IPS-NIHi7 (cell line): ENCODE measurements around the gene SOWAHB.
"Not testable (repeated sequence)": the region's sequence is repeated elsewhere in the genome, so short reads cannot be mapped to it uniquely, and the experiment has no call there.

Source experiments
- DNase-seq: peaks from one replicate; pipeline ENCODE4 v3.0.0; 2012; ENCODE audit warnings: mixed read lengths; ENCODE audit errors: extremely low spot score

Gene SOWAHB

GRCh38 chr4:76896048-76896447 lies 1.9 kb downstream of the SOWAHB start:
- DNase-seq = no peak

- DNase-seq = no peak
Observed at GRCh38 chr4:76895619-76896018, 2.3 kb downstream of the SOWAHB start.

- DNase-seq = no peak
Observed at GRCh38 chr4:76894537-76895255, 3.2 kb downstream of the SOWAHB start.

- DNase-seq = no peak
Observed at GRCh38 chr4:76892601-76893000, 5.3 kb downstream of the SOWAHB start.

- DNase-seq = no peak
Observed at GRCh38 chr4:76892001-76892400, 5.9 kb downstream of the SOWAHB start.

- no peak for DNase-seq
Observed at GRCh38 chr4:76886848-76887441, 11.0 kb downstream of the SOWAHB start.

GRCh38 chr4:76886214-76886613 lies 11.7 kb downstream of the SOWAHB start:
- DNase-seq = no peak

GRCh38 chr4:76883147-76883546 lies 14.8 kb downstream of the SOWAHB start:
- no peak for DNase-seq

- DNase-seq = no peak
Observed at GRCh38 chr4:76882630-76883029, 15.3 kb downstream of the SOWAHB start.

GRCh38 chr4:76881375-76881774 lies 16.6 kb downstream of the SOWAHB start:
- DNase-seq = no peak

GRCh38 chr4:76879731-76880364 lies 18.1 kb downstream of the SOWAHB start:
- DNase-seq = no peak

GRCh38 chr4:76878641-76879165 lies 19.2 kb downstream of the SOWAHB start:
- not testable (repeated sequence) for DNase-seq

GRCh38 chr4:76874176-76874575 lies 23.8 kb downstream of the SOWAHB start:
- DNase-seq = peak; percentile 24

- no peak for DNase-seq
Observed at GRCh38 chr4:76873495-76873894, 24.4 kb downstream of the SOWAHB start.

GRCh38 chr4:76872556-76872955 lies 25.4 kb downstream of the SOWAHB start:
- DNase-seq = no peak

GRCh38 chr4:76868780-76869179 lies 29.2 kb downstream of the SOWAHB start:
- not testable (repeated sequence) for DNase-seq

GRCh38 chr4:76867880-76868655 lies 29.9 kb downstream of the SOWAHB start:
- no peak for DNase-seq

- DNase-seq = no peak
Observed at GRCh38 chr4:76867377-76867776, 30.6 kb downstream of the SOWAHB start.

- DNase-seq = no peak
Observed at GRCh38 chr4:76866641-76867040, 31.3 kb downstream of the SOWAHB start.

- DNase-seq = no peak
Observed at GRCh38 chr4:76858319-76858718, 39.6 kb downstream of the SOWAHB start.

GRCh38 chr4:76857074-76857409 lies 40.9 kb downstream of the SOWAHB start:
- no peak for DNase-seq
